Ascending aorta (tissue), 2 donors: ENCODE results near the gene SLC6A6. TPM values are rescaled to one million over a fixed set of nuclear protein-coding genes. Genes with fewer than 3 reads are reported as not detected.

Experiments used
- DNase-seq, 2 donors: peaks; one replicate each; pipeline ENCODE4 v3.0.0-alpha.2; 2019; ENCODE audit warnings: low spot score in 2 of 2
- H3K27ac ChIP-seq, 2 donors: fragments of 200-600 bp; sonication (generic); one replicate each; pipeline ENCODE4 v1.5.1; 2016 to 2017; ENCODE audit warnings: mild to moderate bottlenecking in 1 of 2
- H3K27me3 ChIP-seq: fragments of 200-600 bp; sonication (generic); one replicate; pipeline ENCODE4 v1.5.1; 2017
- H3K36me3 ChIP-seq, 2 donors: fragments of 200-600 bp; sonication (generic); one replicate each; pipeline ENCODE4 v1.5.1; 2016
- H3K4me1 ChIP-seq, 2 donors: fragments of 200-600 bp; sonication (generic); one replicate each; pipeline ENCODE4 v1.5.1; 2016 to 2017; ENCODE audit warnings: mild to moderate bottlenecking in 1 of 2
- H3K4me3 ChIP-seq, 2 donors: fragments of 200-600 bp; sonication (generic); one replicate each; pipeline ENCODE4 v1.5.1; 2016 to 2017; ENCODE audit warnings: mild to moderate bottlenecking in 1 of 2
- H3K9me3 ChIP-seq, 2 donors: fragments of 200-600 bp; sonication (generic); one replicate each; pipeline ENCODE4 v1.5.1; 2016
- intact Hi-C: fragments of 100-400 bp; cut with DNase I; formaldehyde crosslinking; loops from one replicate; pipeline ENCODE4 v1.15.1; 2023
- total RNA-seq: library from RNA; depleted of rRNA; stranded (reverse); fragments of >200 nt; gene quantifications from one replicate; pipeline ENCODE4 v1.1.0, GENCODE V29; 2016
- TF ChIP-seq, protein P1 (sequence below), 3 experiments: fragments of 200-600 bp in 2 of 3; fragments of 450-650 bp in 1 of 3; sonication (generic) in 2 of 3; IDR thresholded peaks; one replicate each; pipeline ENCODE4 v1.5.1; 2016 to 2019; ENCODE audit warnings: antibody characterized with exemption in 3 of 3, mild to moderate bottlenecking in 1 of 3, moderate library complexity in 1 of 3

The SLC6A6 gene
- total RNA-seq, 1 donor from 2014 or later = 78.1 TPM

DNA sequence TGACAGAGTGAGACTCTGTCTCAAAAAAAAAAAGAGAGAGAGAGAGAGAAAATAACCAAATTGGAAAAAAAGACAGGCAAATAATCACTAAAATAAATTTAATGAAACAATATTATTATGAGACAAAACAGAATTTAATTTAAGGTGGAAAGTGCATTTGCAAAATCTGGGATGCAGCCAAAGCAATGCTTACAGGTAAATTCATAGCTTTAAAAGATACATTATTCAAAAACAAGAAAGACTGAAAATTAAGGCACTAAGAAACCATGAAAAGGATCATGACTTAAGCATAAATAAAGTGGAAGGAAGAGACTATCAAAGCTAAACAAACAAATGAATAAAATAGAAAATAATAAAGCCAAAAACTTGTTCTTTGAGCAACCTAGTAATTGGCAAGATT, 100.1 kb downstream of the SLC6A6 start:
- TF ChIP-seq, protein P1, sequence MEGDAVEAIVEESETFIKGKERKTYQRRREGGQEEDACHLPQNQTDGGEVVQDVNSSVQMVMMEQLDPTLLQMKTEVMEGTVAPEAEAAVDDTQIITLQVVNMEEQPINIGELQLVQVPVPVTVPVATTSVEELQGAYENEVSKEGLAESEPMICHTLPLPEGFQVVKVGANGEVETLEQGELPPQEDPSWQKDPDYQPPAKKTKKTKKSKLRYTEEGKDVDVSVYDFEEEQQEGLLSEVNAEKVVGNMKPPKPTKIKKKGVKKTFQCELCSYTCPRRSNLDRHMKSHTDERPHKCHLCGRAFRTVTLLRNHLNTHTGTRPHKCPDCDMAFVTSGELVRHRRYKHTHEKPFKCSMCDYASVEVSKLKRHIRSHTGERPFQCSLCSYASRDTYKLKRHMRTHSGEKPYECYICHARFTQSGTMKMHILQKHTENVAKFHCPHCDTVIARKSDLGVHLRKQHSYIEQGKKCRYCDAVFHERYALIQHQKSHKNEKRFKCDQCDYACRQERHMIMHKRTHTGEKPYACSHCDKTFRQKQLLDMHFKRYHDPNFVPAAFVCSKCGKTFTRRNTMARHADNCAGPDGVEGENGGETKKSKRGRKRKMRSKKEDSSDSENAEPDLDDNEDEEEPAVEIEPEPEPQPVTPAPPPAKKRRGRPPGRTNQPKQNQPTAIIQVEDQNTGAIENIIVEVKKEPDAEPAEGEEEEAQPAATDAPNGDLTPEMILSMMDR (IDR thresholded peaks at IDR 0.05) = no peak
- no peak for DNase-seq
- Histone ChIP-seq H3K27ac (no peak overlapping the region), H3K4me1 (no peaks in the 10 kb centered on the region), H3K9me3 (peaks cover 0 to 22% of the 10 kb centered on the region in 2 donors), H3K4me3 (no peak overlapping the region), H3K27me3 (no peaks in the 10 kb centered on the region), H3K36me3 (peaks cover 0 to 5% of the 10 kb centered on the region in 2 donors)
- intact Hi-C loops = no loop called here

DNA sequence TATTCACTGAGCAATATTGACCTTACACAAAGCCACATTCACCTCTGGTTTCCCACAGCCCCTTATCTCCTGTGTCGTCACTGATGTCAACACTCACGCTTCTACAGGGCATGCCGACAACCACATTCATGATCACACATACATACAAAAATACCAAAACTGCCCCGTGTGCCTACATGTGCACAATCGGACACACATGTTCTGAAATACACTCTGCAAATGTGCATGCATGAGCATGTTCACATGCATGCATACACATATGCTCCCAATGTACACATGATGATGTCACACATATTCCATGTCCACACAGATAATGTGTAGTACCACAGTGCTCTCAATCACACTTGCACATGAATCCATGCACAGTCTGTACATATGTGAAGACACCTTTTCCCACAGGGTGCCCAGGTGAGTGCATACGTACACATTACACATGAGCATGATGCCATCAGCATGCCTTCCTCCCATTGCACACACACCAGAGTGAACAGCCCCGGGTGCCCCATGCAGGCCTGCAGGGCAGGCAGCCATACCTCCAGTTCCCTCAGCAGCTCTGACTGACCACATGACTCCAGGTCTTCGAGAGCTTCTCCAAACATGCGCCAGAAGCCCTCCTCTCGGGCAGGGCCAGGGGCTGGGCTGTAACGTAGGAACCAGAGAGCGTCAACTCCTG, 100.8 kb downstream of the SLC6A6 start:
- Histone ChIP-seq H3K9me3 (peaks cover 0 to 22% of the 10 kb centered on the region in 2 donors), H3K4me1 (no peaks in the 10 kb centered on the region), H3K27me3 (no peaks in the 10 kb centered on the region), H3K27ac (no peak overlapping the region), H3K36me3 (peaks cover 0 to 5% of the 10 kb centered on the region in 2 donors), H3K4me3 (no peak overlapping the region)
- intact Hi-C loops = no loop called here
- TF ChIP-seq, protein P1 (IDR thresholded peaks at IDR 0.05) = no peak
- DNase-seq = no peak

DNA sequence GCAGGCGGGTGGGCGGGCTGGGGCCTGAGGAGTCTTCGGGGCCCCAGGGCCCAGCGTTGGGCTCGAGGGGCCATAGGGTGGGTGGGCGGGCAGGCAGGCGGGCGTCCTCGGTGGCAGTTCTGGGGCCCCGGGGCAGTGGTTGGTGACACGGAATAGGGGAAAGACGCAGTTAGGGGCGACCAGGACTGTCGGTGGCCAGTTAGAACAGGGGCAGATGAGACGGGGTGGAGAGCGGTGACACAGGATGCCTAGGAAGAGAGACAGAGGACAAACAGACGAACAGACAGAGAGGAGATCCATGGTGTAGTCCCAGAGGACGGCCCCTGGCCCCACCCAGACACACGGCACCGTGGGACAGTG, 101.3 kb downstream of the SLC6A6 start:
- H3K4me3 ChIP-seq = no peak overlapping the region
- H3K4me1 ChIP-seq = no peaks in the 10 kb centered on the region
- TF ChIP-seq, protein P1 (IDR thresholded peaks at IDR 0.05) = no peak
- no peak for DNase-seq
- intact Hi-C loops = no loop called here
- no peak overlapping the region for H3K27ac ChIP-seq
- no peaks in the 10 kb centered on the region for H3K27me3 ChIP-seq
- peaks cover 0 to 22% of the 10 kb centered on the region in 2 donors for H3K9me3 ChIP-seq
- peaks cover 0 to 5% of the 10 kb centered on the region in 2 donors for H3K36me3 ChIP-seq

DNA sequence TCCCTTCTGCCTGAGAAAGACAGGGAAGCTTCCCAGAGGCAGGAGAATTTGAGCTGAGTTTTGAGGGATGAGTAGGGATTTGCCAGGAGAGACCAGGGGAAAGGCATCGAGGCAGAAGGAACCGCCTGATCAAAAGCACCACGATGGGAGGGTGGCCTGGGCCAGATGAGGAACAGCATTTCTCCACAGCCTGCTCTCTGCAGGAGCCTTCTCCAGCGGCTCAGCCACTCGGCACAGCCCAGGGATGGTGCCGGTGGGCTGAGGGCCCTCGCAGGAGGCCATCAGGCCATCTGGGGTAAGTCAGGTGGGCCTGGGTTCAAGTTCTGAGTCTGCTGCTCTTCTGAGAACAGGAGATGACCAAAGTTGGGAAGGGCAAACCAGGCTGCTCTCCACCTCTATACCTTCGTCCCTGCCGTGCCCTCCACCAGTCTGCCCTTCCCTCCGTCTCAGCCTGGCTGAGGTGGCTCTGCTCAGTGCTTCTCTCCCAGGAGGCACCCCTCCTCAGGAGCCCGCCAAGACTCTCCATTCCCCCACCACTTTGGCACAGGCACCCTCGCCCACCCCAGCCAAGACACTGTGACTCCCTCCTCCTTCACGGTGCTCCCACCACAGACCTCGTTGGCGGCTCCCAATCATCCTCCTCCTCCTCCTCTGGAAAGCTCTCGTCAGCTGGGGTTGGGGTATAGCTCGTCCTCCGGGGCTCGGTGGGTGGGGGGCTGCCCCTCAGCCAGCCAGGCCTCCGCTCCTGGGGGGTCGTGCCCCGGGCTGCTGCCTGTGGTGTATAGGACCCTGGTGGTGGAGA, 102.8 kb downstream of the SLC6A6 start:
- TF ChIP-seq, protein P1 (IDR thresholded peaks at IDR 0.05) = no peak

DNA sequence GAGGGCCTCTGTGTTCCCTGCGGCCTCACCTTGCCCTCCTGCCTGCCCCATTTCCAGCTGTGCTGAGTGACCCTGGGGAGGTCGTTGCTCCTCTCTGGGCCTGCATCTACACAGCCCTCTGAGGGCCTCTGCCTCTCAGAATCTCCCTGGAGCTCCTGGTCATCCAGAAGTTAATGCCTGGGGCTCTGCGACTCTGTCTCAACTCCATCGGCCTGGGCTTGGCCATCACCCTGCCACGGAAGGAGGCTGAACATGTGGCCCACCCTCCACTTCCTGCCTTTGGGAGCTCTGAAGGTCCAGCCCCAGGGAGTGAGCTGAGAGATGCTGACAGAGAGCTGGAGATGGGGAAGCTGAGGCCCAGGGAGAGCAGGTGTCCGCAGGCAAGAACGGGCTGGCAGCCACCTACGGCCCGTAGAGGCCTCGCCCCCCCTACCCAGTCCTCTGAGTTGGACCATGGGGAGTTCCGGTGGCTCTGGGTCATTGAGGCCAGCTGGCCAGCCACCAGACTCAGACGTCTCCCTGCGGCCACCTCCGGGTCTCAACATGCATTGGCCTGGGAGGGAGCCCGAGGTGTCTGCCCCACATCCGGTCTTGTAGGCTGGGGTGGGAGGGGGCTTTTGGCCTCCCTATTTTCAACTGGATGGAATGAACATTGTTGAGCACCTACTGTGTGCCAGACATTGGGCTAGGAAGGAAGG, 103.5 kb downstream of the SLC6A6 start:
- Histone ChIP-seq H3K4me1 (no peaks in the 10 kb centered on the region), H3K4me3 (no peak overlapping the region), H3K36me3 (peaks cover 0 to 5% of the 10 kb centered on the region in 2 donors), H3K27me3 (no peaks in the 10 kb centered on the region), H3K9me3 (peaks cover 0 to 11% of the 10 kb centered on the region in 2 donors), H3K27ac (no peak overlapping the region)
- TF ChIP-seq, protein P1 (IDR thresholded peaks at IDR 0.05) = no peak
- intact Hi-C loops = loop anchor here (5.0 kb wide), 1 partner anchor 416 kb away; no protein-coding TSS in a partner anchor
- peak in 1 of 2 donors; percentile 54 for DNase-seq

More for the DNA sequence above, 102.8 kb downstream of the SLC6A6 start:
- intact Hi-C loops = loop anchor here (5.0 kb wide), 1 partner anchor 417 kb away; no protein-coding TSS in a partner anchor
- Histone ChIP-seq H3K4me3 (no peak overlapping the region), H3K27me3 (no peaks in the 10 kb centered on the region), H3K9me3 (peaks cover 0 to 18% of the 10 kb centered on the region in 2 donors), H3K4me1 (no peaks in the 10 kb centered on the region), H3K36me3 (peaks cover 0 to 5% of the 10 kb centered on the region in 2 donors), H3K27ac (no peak overlapping the region)
- no peak for DNase-seq
